Calu3 (cell line): ENCODE results near the gene TCIRG1. TPM values are rescaled to one million over a fixed set of nuclear protein-coding genes. Genes with fewer than 3 reads are reported as not detected.

ENCODE experiments used
- BruUV-seq: library from RNA; stranded (reverse); fragments of 400-500 nt; replicated peaks from 2 replicates; lab custom pipeline; 2021; lab: Mats Ljungman, UMichigan
- CTCF ChIA-PET: fragments of 300-600 bp; sonication (Branson Sonifier 250); formaldehyde crosslinking; loops from one replicate; lab custom pipeline; 2022; ENCODE audit warnings: antibody characterized with exemption; lab: Charles Lee
- DNase-seq: peaks from one replicate; pipeline ENCODE4 v3.0.0; 2022
- H3K27ac Mint-ChIP-seq: one replicate; pipeline ENCODE4 v1.8.0; 2022; ENCODE audit warnings: mixed read lengths; ENCODE audit not compliant: unreplicated experiment
- H3K27me3 Mint-ChIP-seq: one replicate; pipeline ENCODE4 v1.8.0; 2022; ENCODE audit warnings: mixed read lengths; ENCODE audit not compliant: unreplicated experiment
- H3K36me3 Mint-ChIP-seq: one replicate; pipeline ENCODE4 v1.8.0; 2022; ENCODE audit warnings: mild to moderate bottlenecking, moderate library complexity, mixed read lengths; ENCODE audit not compliant: insufficient read depth, unreplicated experiment
- H3K4me1 Mint-ChIP-seq: one replicate; pipeline ENCODE4 v1.8.0; 2022; ENCODE audit warnings: mild to moderate bottlenecking, low read depth, mixed read lengths; ENCODE audit not compliant: unreplicated experiment
- H3K4me3 Mint-ChIP-seq: one replicate; pipeline ENCODE4 v1.8.0; 2022; ENCODE audit warnings: mild to moderate bottlenecking, low read depth, moderate library complexity, mixed read lengths; ENCODE audit not compliant: unreplicated experiment
- H3K9me3 Mint-ChIP-seq: one replicate; pipeline ENCODE4 v1.8.0; 2022; ENCODE audit warnings: low read depth, mixed read lengths; ENCODE audit not compliant: unreplicated experiment
- intact Hi-C: fragments of 100-400 bp; cut with micrococcal nuclease; formaldehyde crosslinking; loops from one replicate; pipeline ENCODE4 v1.10.0; 2022; ENCODE audit not compliant: unreplicated experiment
- total RNA-seq: library from RNA; stranded (reverse); gene quantifications from 2 replicates; pipeline ENCODE4 v1.2.3, GENCODE V29; 2022
- TF ChIP-seq, protein P1 (sequence below): fragments of 200-600 bp; IDR thresholded peaks from one replicate; pipeline ENCODE4 v1.8.0; 2022; ENCODE audit warnings: antibody characterized with exemption; ENCODE audit not compliant: unreplicated experiment

Gene TCIRG1
- total RNA-seq, 1 experiment from 2014 or later = 49.7 TPM

GRCh38 chr11:68047437-68048290, 8.8 kb downstream of the TCIRG1 start:
- Mint-ChIP-seq H3K27me3 (no peaks in the 10 kb centered on the region), H3K4me1 (no peaks in the 10 kb centered on the region), H3K27ac (no peak overlapping the region), H3K36me3 (peaks cover 34% of the 10 kb centered on the region), H3K9me3 (no peaks in the 10 kb centered on the region), H3K4me3 (no peak overlapping the region)
- CTCF ChIA-PET = interaction anchor here (0.6 kb wide), 1 partner anchor 514 kb away, joined by 3 read pairs; no protein-coding TSS in a partner anchor
- TF ChIP-seq, protein P1, sequence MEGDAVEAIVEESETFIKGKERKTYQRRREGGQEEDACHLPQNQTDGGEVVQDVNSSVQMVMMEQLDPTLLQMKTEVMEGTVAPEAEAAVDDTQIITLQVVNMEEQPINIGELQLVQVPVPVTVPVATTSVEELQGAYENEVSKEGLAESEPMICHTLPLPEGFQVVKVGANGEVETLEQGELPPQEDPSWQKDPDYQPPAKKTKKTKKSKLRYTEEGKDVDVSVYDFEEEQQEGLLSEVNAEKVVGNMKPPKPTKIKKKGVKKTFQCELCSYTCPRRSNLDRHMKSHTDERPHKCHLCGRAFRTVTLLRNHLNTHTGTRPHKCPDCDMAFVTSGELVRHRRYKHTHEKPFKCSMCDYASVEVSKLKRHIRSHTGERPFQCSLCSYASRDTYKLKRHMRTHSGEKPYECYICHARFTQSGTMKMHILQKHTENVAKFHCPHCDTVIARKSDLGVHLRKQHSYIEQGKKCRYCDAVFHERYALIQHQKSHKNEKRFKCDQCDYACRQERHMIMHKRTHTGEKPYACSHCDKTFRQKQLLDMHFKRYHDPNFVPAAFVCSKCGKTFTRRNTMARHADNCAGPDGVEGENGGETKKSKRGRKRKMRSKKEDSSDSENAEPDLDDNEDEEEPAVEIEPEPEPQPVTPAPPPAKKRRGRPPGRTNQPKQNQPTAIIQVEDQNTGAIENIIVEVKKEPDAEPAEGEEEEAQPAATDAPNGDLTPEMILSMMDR = no peak
- intact Hi-C loops = no loop called here
- BruUV-seq = no TSS peak
- DNase-seq = no peak

DNA sequence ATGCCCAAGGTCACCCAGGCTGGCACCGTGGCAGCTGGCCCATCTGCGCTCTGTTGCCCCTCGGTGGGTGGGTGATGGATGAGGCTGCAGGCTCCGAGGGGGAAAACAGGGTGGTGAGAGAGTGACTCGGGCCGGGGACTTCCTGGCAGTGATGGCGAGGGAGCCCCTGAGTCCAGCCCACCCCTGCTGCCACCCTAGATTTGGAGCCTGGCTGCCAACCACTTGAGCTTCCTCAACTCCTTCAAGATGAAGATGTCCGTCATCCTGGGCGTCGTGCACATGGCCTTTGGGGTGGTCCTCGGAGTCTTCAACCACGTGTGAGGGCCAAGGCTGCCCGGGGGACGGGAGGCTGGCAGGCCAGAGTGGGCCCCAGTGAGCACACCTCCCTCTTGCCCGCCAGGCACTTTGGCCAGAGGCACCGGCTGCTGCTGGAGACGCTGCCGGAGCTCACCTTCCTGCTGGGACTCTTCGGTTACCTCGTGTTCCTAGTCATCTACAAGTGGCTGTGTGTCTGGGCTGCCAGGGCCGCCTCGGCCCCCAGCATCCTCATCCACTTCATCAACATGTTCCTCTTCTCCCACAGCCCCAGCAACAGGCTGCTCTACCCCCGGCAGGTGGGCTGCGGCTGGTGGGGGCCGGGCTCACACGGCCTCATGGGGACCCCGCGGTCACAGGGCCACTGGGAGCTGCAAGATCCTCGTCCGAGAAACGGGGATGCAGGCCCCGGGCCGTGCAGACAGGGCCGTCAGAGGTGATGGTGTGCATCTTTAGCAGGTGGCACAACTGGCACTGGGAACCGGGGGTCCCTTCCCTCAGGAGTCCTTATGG, 10.1 kb downstream of the TCIRG1 start:
- CTCF ChIA-PET = no interaction called here
- Mint-ChIP-seq H3K36me3 (peaks cover 47% of the 10 kb centered on the region), H3K27ac (no peak overlapping the region), H3K9me3 (no peaks in the 10 kb centered on the region), H3K4me3 (no peak overlapping the region), H3K4me1 (no peaks in the 10 kb centered on the region), H3K27me3 (no peaks in the 10 kb centered on the region)
- no TSS peak for BruUV-seq
- TF ChIP-seq, protein P1 = no peak
- intact Hi-C loops = no loop called here
- DNase-seq = no peak

DNA sequence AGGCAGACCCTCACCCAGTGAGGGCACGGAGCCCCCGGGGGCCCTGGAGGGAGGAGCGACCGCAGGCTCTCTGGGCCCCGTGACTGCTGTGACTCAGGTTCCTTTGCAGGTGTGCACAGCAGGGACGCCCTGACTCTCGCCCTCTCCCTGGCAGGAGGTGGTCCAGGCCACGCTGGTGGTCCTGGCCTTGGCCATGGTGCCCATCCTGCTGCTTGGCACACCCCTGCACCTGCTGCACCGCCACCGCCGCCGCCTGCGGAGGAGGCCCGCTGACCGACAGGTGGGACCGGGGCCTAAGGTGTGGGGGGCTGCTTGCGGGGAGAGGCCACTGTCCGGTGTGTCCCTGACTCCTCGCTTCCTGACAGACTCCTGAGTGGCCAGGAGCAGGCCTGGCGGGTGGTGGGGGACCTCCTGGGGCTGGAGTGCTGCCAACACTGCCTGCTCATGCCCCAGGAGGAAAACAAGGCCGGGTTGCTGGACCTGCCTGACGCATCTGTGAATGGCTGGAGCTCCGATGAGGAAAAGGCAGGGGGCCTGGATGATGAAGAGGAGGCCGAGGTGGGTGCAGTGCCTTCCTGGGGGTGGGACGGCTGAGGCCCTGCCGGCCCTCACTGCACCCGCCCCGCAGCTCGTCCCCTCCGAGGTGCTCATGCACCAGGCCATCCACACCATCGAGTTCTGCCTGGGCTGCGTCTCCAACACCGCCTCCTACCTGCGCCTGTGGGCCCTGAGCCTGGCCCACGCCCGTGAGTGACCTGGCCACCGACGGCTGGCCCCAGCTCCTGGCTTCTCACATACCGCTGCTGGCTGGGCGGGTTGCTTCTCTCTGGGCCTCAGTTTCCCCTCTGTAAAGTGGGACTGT, 10.9 kb downstream of the TCIRG1 start:
- H3K36me3 Mint-ChIP-seq = peaks cover 50% of the 10 kb centered on the region
- H3K27me3 Mint-ChIP-seq = no peaks in the 10 kb centered on the region
- CTCF ChIA-PET = no interaction called here
- no peak for DNase-seq
- no TSS peak for BruUV-seq
- no peak overlapping the region for H3K4me3 Mint-ChIP-seq
- intact Hi-C loops = no loop called here
- no peak overlapping the region for H3K27ac Mint-ChIP-seq
- H3K4me1 Mint-ChIP-seq = no peaks in the 10 kb centered on the region
- TF ChIP-seq, protein P1 = no peak
- H3K9me3 Mint-ChIP-seq = no peaks in the 10 kb centered on the region

DNA sequence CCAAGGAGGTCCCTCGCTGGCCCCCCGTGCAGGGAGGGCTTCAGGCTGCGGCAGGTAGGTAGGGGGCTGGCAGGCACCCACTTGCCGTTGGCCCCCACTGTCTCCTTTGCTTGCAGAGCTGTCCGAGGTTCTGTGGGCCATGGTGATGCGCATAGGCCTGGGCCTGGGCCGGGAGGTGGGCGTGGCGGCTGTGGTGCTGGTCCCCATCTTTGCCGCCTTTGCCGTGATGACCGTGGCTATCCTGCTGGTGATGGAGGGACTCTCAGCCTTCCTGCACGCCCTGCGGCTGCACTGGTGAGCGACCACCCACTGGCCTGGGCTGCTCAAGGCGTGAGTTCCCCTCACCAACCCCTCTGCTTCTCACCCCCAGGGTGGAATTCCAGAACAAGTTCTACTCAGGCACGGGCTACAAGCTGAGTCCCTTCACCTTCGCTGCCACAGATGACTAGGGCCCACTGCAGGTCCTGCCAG, 11.6 kb downstream of the TCIRG1 start:
- no peaks in the 10 kb centered on the region for H3K9me3 Mint-ChIP-seq
- H3K36me3 Mint-ChIP-seq = peaks cover 56% of the 10 kb centered on the region
- intact Hi-C loops = no loop called here
- no peak overlapping the region for H3K4me3 Mint-ChIP-seq
- H3K4me1 Mint-ChIP-seq = no peaks in the 10 kb centered on the region
- no peaks in the 10 kb centered on the region for H3K27me3 Mint-ChIP-seq
- no TSS peak for BruUV-seq
- H3K27ac Mint-ChIP-seq = no peak overlapping the region
- TF ChIP-seq, protein P1 = no peak
- no peak for DNase-seq
- CTCF ChIA-PET = no interaction called here
